GM18951 (cell line): ENCODE data around the gene PLEKHD1.

Source experiments
- POLR2A ChIP-seq: IDR thresholded peaks from 4 replicates; pipeline ENCODE4 v1.6.1; 2011; ENCODE audit warnings: mild to moderate bottlenecking; ENCODE audit not compliant: insufficient read length, insufficient read depth; ENCODE audit errors: extremely low read depth
- in situ Hi-C: fragments of 300-500 bp; cut with MboI; formaldehyde crosslinking; loops from one replicate; pipeline ENCODE4 v1.12.0; 2022; ENCODE audit warnings: low sequenced_read_pairs, mixed read lengths, inconsistent platforms; ENCODE audit not compliant: unreplicated experiment

PLEKHD1 gene

DNA sequence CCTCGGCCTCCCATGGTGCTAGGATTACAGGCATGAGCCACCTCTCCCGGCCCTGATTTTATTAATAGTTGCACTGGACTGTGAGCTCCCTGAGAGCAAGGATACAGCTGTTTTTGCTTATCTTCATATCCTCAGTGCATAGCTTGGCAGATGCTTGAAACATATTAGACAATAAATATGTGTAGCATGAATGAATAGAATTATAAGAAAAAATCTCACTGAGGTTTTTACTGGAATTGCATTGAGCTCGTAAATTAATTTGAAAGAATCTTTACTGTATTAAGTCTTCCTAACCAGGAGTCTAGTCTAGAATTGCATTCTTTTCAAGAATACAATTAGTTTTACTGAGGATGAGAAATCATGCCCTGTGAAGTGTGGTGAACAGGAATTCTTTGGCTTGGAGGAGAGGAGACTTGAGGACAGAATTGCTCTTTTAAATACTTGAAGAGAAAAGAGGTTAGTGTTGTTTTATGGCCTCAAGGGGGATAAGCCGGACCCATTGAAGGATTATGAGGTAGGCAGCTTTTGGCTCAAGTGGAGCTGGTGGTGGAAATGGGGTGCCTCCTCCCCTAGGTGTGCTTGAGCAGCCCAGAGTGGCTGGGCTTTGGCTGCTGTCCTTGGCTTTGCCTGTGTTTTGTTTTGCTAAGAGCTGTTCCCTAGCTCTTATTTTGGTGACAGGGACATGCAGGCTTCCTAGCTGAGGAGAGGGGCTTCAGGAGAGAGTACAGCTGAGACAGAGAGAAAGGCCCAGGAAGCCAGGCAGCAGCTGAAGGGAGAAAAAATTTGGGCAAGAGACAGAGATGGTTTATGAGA is 34.0 kb downstream of the PLEKHD1 start:
- in situ Hi-C loops: no loop called here
- no peak for TF ChIP-seq POLR2A

DNA sequence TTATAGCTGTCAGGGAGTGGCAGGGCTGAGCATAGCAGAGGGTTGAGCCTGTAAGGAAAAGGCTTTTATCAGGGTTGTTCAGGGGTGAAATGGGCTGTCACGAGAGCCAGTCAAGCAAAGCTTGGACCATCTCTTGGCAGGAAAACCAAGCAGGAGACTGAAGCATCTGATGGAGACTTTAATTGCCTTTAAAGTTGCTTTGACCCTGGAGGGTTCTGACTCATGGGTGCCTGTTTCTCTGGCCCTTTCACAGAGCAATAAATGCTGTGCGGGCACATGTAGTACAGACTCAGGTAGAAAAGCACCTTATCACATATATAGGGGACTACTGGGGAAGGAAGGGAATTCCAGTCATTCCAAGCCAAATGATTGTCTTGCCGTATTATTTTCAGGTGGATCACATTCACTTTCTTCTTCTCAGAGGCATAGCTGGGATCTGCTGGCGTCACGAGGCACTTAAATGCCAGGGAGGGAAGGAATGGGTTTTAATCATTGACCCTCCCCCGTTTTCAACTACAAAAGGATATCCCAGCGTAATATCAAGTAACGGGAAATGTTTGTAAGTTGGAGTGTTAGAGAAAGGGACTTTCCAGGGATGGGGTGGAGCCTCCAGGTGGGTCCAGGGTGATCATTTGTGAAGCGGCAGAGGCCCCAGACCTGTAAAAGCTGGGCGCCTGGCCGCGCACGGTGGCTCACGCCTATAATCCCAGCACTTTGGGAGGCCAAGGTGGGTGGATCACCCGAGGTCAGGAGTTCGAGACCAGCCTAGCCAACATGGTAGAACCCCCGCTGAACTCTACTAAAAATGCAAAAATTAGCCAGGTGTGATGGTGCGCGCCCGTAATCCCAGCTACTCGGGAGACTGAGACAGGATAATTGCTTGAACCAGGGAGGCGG is 34.9 kb downstream of the PLEKHD1 start:
- TF ChIP-seq POLR2A: no peak
- in situ Hi-C loops: no loop called here

GRCh38 chr14:69522026-69522425 is 37.5 kb downstream of the PLEKHD1 start:
- in situ Hi-C loops: no loop called here
- TF ChIP-seq POLR2A: no peak

- TF ChIP-seq POLR2A: no peak
These were observed 41.4 kb downstream of the PLEKHD1 start for GRCh38 chr14:69525896-69526295.

DNA sequence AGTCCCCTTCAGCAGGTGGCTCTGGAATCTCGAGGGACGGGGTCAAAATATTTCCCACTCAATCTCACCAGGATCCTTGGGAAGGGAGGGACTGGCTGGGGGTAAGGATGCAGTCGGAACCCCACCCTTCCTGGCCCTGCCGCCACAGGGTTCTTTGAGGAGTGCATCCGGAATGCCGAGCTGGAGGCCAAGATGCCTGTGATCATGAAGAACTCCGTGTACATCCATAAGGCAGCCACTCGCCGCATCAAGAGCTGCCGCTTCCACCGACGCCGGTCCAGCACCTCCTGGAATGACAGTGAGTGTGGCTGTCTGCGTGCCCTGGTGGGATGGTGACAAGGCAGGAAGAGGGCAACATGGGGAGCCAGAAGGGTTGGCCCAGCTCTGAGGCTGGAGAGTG is 43.1 kb downstream of the PLEKHD1 start:
- no peak for TF ChIP-seq POLR2A

More at GRCh38 chr14:69525896-69526295, 41.4 kb downstream of the PLEKHD1 start:
- in situ Hi-C loops: no loop called here

GRCh38 chr14:69528143-69528542 is 43.6 kb downstream of the PLEKHD1 start:
- in situ Hi-C loops: no loop called here
- no peak for TF ChIP-seq POLR2A

More for the DNA sequence above, 43.1 kb downstream of the PLEKHD1 start:
- in situ Hi-C loops: no loop called here

DNA sequence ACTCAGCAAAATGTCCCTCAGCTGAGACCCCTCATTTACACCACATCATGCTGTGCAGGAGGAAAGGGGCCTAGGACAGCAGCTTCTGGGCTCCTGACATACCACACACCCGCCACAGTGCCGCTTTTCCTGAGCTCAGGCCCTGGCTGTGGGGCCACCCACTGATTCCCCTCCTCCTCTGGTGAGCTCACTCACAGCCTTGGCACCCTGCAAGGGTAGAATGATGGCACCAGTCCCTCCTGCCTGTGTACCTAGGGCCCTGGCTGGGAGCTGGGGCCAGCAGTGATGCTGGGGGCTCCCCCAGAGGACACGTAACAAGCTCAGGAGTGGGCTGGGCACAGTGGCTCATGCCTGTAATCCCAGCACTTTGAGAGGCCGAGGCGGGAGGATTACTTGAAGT is 44.4 kb downstream of the PLEKHD1 start:
- TF ChIP-seq POLR2A: no peak
- in situ Hi-C loops: no loop called here

DNA sequence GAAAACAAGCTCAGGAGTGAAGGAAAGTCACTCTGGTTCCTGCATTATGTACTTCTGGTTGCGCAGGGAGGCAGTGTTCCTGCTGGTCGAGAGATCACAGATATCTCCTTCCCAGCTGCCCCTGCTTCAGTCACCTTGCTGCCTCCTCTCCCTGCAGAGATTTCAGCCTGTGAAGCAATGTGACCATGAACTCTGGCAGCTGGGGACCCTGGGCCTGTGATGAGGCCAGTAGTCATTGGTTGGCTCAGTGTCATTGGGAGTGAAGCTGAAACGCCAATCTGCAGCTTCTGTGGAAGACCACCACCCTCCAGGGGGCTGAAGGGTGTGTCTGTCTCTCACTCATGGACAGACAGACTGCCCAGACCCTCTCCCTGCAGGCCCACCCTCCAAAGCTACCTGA is 45.0 kb downstream of the PLEKHD1 start:
- no peak for TF ChIP-seq POLR2A
- in situ Hi-C loops: no loop called here

DNA sequence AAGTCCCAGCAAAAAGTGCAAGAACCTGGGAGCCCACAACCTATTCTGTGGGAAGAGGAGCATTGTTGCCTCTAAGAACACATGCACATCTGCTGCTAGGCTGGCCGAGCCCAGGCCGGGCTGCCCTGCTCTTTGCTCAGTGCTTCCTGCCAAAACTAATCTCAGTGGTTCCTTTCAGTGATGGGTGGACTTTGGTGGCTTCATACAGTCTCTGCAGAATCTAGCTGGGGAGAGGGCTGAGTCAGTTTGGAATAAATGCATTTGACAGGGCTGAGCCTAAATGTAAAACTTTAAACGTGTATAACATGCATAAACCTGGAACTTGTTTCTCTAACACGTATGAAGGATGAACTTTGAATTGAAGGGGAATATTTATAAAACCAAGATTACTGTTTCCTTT is 45.6 kb downstream of the PLEKHD1 start:
- in situ Hi-C loops: no loop called here
- TF ChIP-seq POLR2A: no peak

DNA sequence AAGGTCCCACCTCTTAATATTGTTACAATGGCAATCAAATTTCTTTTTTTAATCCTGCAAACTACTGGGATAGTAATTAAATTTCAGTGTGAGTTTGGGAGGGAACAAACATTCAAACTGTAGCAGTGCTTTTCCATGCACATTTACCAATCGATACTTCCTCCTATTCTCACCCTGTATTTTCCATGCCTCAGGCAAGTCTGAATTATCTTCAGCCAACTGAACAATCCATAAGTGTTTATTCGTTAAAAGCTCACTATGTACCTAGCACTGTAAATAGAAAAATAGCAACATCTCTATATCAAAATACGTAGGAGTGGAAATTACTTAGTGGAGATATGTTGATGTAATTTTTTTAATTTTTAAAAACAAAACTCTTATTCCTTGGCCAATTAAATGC is 46.6 kb downstream of the PLEKHD1 start:
- no peak for TF ChIP-seq POLR2A

DNA sequence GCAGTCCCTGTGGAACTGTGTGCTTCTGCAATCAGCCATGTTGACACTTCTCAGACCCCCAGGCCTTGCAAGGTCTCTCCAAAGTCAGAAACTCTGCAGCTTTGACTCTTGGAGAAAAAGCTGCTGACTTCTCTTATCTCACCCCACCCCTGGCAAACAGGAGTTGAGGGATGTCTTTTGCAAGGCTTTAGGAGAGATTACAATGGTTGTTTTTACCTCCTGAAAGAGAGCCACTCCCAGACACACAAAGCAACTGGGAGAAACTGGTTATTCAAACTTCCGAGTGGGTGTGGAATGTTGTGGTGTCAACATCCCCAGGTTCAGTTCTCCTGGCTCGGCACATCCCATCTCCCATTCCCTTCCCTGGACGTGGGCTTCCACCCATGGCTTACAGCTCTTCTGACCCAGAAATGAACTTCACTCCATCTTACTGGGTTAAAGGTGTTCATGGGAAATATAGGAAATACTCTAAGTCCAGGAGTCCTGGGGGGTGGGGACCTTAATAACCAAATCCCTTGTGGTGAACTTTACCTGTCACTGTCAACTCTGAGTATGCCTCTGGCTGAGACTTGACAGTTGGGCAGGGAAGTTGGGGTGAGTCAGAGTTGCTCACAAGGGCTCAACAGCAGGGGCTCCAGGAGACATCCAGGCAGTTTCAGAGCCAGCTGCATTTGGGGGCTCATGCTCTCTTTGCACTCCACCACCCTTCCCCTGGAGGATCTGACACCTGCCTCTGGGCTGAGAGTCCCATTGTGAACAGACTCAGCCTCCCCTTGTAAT is 48.2 kb downstream of the PLEKHD1 start:
- no peak for TF ChIP-seq POLR2A
- in situ Hi-C loops: no loop called here

More for the DNA sequence above, 46.6 kb downstream of the PLEKHD1 start:
- in situ Hi-C loops: no loop called here

GRCh38 chr14:69535230-69535848 is 50.8 kb downstream of the PLEKHD1 start:
- in situ Hi-C loops: no loop called here
- TF ChIP-seq POLR2A: no peak
